ENCODE measurements around the gene TMEM255A.

- TF ChIP-seq, protein P1, sequence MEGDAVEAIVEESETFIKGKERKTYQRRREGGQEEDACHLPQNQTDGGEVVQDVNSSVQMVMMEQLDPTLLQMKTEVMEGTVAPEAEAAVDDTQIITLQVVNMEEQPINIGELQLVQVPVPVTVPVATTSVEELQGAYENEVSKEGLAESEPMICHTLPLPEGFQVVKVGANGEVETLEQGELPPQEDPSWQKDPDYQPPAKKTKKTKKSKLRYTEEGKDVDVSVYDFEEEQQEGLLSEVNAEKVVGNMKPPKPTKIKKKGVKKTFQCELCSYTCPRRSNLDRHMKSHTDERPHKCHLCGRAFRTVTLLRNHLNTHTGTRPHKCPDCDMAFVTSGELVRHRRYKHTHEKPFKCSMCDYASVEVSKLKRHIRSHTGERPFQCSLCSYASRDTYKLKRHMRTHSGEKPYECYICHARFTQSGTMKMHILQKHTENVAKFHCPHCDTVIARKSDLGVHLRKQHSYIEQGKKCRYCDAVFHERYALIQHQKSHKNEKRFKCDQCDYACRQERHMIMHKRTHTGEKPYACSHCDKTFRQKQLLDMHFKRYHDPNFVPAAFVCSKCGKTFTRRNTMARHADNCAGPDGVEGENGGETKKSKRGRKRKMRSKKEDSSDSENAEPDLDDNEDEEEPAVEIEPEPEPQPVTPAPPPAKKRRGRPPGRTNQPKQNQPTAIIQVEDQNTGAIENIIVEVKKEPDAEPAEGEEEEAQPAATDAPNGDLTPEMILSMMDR (IDR thresholded peaks at IDR 0.05; ENCODE audit: insufficient read depth, low read length, poor library complexity, severe bottlenecking): no peak
- no peak for TF ChIP-seq EZH2phosphoT487 (conservative IDR thresholded peaks at IDR 0.05; ENCODE audit: low read length)
Observed at GRCh38 chrX:120350450-120351138, 39.3 kb upstream of the TMEM255A start.

All from SU-DHL-6 (cell line).